ENCODE measurements around the gene TARBP2. TPM values are rescaled to one million over a fixed set of nuclear protein-coding genes. Genes with fewer than 3 reads are reported as not detected.

TARBP2 gene
- total RNA-seq, 1 donor from 2014 or later: 16.1 TPM

DNA sequence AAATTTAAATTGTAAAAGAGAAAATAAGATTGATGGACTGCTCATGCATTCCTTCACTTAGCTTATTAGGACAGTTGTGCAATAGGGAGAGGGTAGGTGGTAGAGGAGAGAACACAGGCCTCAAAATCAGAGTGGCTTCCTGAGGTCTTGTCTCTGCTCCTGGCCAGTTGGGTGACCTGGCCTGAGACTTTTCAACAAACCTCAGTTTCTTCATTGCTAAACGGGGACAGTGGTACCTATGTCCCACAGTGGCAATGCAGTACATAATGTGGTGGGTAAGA lies 4.4 kb upstream of the TARBP2 start:
- no peak for DNase-seq

DNA sequence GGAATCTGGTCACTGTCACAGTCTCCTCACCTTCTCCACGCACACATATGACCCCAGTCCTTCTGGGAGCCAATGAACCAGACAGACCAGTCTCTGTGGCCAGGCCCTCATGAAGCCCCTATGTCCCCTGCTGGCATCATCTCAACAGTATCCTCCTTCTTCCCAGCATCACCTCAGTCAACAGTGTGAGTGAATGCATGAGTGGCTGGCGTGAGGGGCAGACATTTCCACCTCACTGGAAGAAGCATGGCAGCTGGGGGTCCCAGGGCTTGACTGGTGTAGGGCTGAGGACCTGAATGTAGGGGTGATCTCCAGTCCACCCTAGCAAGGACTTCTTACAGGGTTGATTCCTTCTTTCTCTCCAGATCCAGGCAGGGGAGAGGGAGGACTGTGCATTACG lies 3.6 kb upstream of the TARBP2 start:
- no peak for DNase-seq

- DNase-seq: no peak
Observed at GRCh38 chr12:53498235-53498630, 2.9 kb upstream of the TARBP2 start.

GRCh38 chr12:53499266-53500141 lies 1.6 kb upstream of the TARBP2 start, which contains the start of gene MAP3K12:
Gene MAP3K12 (minus strand): TSS chr12:53499458. CDS start chr12:53487391, 12,067 bp downstream.
- DNase-seq: peak; percentile 65

DNA sequence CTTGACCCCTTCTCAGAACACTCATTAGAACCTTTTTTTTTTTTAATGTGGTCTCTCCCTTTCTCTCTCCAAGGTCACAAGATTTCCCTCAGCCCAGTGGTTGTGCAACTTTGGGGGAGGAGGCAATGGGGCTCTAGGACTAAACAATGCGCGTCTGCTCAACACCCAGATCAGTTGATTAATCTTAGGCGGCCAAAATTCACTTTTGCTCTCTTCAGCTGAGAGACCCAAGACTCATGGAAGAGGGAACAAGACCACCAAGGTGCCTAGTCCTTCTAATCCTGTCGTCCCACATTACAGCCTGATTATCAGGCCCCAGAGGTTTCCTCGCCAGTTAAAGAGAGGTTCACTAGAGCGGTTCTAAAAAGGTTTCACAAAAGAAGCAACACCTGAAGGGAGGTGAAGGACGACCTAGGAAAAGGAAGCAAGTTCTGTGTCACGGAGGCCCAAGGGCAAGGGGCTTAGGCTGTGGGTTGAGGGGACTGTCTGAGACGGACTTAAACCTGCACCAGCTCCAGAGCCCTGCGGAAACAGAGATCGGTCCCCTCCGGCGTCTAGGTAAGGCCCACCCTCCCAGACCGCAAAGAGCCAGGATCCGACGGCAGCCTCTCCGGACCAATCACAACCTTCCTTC lies 824 bp upstream of the TARBP2 start:
- peak; percentile 51 for DNase-seq

DNA sequence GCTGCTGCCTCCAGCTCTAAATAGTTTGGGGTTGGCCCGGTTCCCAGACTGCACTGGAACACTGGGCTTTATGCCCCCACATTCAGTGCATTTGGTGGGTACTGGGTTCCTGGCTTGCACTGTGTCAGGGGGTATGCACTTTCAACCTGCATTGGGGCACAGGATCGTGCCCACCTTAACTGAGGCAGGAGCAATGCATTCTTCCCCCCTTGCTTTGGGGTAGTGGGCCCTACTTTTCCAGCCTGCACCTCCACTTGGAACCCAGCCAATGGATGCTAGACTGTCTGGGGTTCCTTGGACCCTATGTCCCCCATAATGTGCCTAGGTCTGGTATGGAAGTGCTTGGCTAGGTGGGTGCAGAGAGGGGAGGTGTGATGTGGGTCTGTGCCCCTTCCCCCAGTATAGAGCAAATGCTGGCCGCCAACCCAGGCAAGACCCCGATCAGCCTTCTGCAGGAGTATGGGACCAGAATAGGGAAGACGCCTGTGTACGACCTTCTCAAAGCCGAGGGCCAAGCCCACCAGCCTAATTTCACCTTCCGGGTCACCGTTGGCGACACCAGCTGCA lies 615 bp downstream of the TARBP2 start:
- DNase-seq: no peak

GRCh38 chr12:53502331-53502730 lies 1.2 kb downstream of the TARBP2 start:
- DNase-seq: no peak

DNA sequence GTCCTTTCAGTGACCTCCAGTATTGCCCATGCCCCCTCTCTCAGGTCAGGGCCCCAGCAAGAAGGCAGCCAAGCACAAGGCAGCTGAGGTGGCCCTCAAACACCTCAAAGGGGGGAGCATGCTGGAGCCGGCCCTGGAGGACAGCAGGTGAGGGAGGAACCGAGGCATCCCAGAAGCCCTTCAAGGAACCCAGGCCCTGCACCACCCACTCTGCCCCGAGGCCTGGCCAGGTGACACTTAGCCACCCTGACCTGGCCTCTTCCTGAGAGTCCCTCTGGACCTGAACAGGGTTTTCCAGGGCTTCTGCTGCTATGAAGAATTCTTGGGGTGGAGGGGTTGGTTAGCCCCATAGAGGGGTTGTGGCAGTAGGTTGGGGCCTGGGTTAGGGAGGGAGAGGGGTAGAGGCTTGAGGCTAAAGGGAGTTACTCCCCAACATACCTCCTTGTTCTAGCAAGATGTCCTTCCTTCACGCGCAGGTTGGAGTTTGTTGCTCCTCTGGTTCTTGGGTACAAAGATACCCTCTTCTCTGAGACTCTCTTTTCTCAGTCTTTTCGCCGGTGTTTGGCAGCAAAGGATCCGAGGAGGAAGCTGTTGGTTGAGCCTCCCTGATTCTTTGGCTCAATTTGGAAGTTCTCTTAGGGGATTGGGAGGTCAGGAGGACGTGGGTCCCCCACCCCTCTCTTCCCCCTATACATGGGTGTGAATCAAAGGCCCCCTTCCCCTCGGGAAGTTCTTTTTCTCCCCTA lies 2.1 kb downstream of the TARBP2 start:
- DNase-seq: no peak

- no peak for DNase-seq
Observed at GRCh38 chr12:53504004-53504920, 3.2 kb downstream of the TARBP2 start.

GRCh38 chr12:53505086-53505485 lies 4.0 kb downstream of the TARBP2 start:
- DNase-seq: no peak

DNA sequence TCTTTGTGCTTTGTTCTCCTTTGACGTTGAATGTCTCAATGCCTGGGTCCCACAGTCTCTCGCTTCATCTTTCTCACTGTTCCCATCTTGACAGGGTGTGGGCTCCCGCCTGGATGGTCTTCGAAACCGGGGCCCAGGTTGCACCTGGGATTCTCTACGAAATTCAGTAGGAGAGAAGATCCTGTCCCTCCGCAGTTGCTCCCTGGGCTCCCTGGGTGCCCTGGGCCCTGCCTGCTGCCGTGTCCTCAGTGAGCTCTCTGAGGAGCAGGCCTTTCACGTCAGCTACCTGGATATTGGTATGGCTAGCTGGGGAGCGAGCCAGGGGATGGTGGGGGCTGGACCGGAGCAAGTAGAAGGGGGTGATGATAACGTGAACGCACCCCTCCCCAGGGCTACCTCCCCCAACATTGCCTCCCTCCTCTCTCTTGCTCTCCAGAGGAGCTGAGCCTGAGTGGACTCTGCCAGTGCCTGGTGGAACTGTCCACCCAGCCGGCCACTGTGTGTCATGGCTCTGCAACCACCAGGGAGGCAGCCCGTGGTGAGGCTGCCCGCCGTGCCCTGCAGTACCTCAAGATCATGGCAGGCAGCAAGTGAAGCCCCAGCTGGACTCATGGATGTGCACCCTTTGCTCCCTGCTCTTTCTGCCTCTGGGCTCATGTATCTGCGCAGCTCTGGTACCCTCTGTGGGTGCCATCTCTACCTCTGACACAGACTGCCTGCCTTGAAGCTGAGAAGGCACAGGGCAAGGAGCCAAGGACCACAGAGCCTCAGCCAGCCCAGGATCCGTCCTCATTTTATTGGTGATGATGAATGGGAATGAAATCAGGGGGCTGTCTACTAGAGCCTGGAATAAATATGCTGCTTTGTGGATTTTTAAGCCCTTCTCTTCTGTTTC lies 4.7 kb downstream of the TARBP2 start:
- no peak for DNase-seq

GRCh38 chr12:53506450-53506785 lies 5.3 kb downstream of the TARBP2 start:
- no peak for DNase-seq

DNA sequence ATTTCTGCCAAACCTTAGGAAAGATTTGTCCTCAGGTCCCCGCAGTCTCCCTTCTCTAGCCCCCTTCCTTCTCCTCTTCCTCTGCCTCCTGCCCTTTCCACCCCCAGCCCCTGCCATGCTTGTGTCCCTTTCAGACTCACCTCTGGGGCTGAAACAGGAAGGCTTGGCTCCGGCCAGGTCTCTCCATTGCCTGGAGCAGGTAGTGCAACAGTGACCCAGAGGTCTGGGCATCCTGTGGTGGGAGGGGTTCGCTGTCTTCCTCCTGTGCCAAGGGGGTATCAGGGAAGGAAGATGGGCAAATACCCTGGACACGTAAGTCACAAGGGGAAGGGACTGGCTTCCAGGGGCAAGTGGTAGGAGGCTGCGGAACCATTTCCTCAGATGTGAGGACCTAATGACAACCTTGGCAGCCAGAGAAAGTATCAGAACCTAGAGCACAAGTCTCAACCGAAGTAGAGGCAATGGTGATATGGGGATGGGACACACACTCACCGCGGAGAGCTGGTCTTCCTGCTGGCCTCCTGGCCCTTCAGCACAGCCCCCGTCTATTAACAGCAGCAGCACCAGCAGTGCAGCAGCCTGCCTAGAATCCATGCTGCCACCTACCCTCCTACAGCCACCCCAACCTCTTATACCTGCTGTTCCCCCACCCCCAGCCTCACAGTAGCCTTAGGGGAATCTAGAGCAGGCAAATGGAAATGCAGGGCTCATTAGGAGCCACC lies 6.0 kb downstream of the TARBP2 start, which contains the start of gene NPFF:
NPFF (minus strand) TSS at position 604 of the 722 bp plus-strand sequence; CDS start at position 594, 10 bp downstream.
- DNase-seq: no peak

- DNase-seq: no peak
Observed at GRCh38 chr12:53507603-53507885, 6.5 kb downstream of the TARBP2 start.

- peak; percentile 91 for DNase-seq
Observed at GRCh38 chr12:53508534-53509170, 7.6 kb downstream of the TARBP2 start.

DNA sequence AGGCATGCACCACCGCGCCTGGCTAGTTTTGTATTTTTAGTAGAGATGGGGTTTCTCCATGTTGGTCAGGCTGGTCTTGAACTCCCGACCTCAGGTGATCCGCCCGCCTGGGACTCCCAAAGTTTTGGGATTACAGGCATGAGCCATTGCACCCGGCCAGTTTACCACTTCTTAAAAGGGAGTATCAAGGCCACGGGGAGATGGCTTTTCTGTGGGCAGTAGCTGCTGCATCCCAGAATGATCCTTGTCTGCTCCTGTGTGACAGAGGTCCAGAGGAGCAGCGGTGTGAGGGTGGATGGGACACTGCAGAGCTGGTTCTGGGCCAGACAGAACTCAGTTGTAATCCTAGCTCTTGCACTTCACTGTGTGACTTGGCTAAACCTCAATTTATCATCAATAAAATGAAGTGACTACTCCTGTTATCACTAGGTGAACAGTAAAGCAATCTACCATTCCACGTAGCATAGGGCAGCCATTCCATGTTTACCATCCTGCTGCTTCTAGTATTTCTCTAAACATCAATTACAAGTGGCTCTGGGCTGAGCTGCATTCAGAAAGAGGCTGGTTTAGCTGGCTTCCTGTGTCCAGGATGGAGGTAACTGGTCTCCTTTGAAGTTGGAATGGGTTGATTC lies 9.2 kb downstream of the TARBP2 start:
- no peak for DNase-seq

DNA sequence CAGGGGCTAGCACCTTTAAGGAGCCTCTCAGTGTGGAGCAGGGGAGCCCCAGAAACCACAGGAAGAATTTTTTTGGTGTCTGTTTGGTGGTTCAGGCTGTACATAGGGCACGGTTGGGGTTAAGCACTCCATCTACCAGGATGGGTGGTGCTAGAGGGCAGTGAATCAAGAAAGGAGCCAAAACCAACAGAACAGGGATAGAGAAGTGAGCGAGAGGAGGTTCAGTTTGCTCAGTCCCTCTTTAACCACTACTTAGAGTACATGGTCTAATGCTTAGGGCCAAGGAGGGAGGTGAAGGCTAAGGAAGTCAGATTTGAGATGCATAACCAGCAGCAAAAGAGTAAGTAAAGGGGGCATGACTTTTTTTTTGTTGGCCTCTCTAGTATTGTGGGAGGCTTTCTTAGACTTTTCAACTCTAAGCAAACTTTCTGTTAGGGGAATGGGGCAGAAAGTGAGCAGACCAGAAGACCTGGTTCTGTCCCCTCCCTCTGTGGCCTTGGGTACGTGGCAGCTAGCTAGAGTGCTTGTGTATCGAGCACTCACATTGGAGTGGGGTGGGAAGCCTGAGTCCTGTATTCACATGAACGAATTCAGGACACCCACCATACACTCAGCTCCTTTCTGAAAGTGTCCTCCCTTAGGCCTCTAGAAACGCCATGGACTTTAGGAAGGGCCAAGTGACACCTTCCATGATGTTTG lies 12.8 kb downstream of the TARBP2 start:
- no peak for DNase-seq

GRCh38 chr12:53514628-53515290 lies 13.7 kb downstream of the TARBP2 start:
- DNase-seq: no peak
